WTC11 (cell line): ENCODE measurements around the gene ZNF648. TPM values are rescaled to one million over a fixed set of nuclear protein-coding genes. Genes with fewer than 3 reads are reported as not detected.
"Not testable (repeated sequence)": the region's sequence is repeated elsewhere in the genome, so short reads cannot be mapped to it uniquely, and the experiment has no call there.

Experiments used
- ATAC-seq: fragments of 200-7000 bp; cut with Tn5 transposase; 2 replicates; pipeline ENCODE4 v1.10.0; 2021; ENCODE audit warnings: mild to moderate bottlenecking, moderate library complexity
- CTCF ChIA-PET: fragments of 300-600 bp; sonication (Branson Sonifier 250); formaldehyde crosslinking; loops from one replicate; lab custom pipeline; 2021; ENCODE audit warnings: antibody characterized with exemption; lab: Charles Lee
- POLR2A ChIA-PET: fragments of 350-600 bp; sonication (Branson Sonifier 250); formaldehyde crosslinking; loops from one replicate; lab custom pipeline; 2021; ENCODE audit warnings: antibody characterized with exemption; lab: Charles Lee
- DNase-seq: peaks from one replicate; pipeline ENCODE4 v3.0.0; 2021; ENCODE audit warnings: low spot score
- H3K27ac Mint-ChIP-seq: 2 replicates; pipeline ENCODE4 v1.8.0; 2021; ENCODE audit warnings: mixed read lengths
- H3K27me3 Mint-ChIP-seq: 2 replicates; pipeline ENCODE4 v1.8.0; 2021; ENCODE audit warnings: low read depth, mild to moderate bottlenecking, moderate library complexity, mixed read lengths
- H3K36me3 Mint-ChIP-seq: 2 replicates; pipeline ENCODE4 v1.8.0; 2021; ENCODE audit warnings: mixed read lengths
- H3K4me1 Mint-ChIP-seq: 2 replicates; pipeline ENCODE4 v1.8.0; 2022; ENCODE audit warnings: mixed read lengths
- H3K4me3 Mint-ChIP-seq: 2 replicates; pipeline ENCODE4 v1.8.0; 2021; ENCODE audit warnings: mild to moderate bottlenecking, moderate library complexity, mixed read lengths
- H3K9me3 Mint-ChIP-seq: 2 replicates; pipeline ENCODE4 v1.8.0; 2021; ENCODE audit warnings: mixed read lengths
- ATF2 ChIP-seq: sonication (generic); formaldehyde crosslinking; IDR thresholded peaks from 2 replicates; pipeline ENCODE4 v1.8.1; 2022; ENCODE audit warnings: low read depth, missing genetic modification reagents, borderline replicate concordance
- CREM ChIP-seq: sonication (generic); formaldehyde crosslinking; IDR thresholded peaks from 2 replicates; pipeline ENCODE4 v1.8.1; 2022; ENCODE audit warnings: mild to moderate bottlenecking, missing genetic modification reagents, moderate library complexity
- FOXK1 ChIP-seq: sonication (generic); formaldehyde crosslinking; IDR thresholded peaks from 2 replicates; pipeline ENCODE4 v1.8.0; 2022; ENCODE audit warnings: mild to moderate bottlenecking, moderate library complexity, missing genetic modification reagents
- FOXP1 ChIP-seq: sonication (generic); formaldehyde crosslinking; IDR thresholded peaks from 2 replicates; pipeline ENCODE4 v1.8.0; 2022; ENCODE audit warnings: missing genetic modification reagents, mild to moderate bottlenecking, moderate library complexity, borderline replicate concordance
- GRHL2 ChIP-seq: fragments of 250-450 bp; sonication (Bioruptor Pico); IDR thresholded peaks from 2 replicates; pipeline ENCODE4 v1.8.0; 2022; ENCODE audit warnings: mild to moderate bottlenecking, moderate library complexity; ENCODE audit not compliant: insufficient replicate concordance, severe bottlenecking
- GTF2I ChIP-seq: fragments of 250-450 bp; sonication (Bioruptor Pico); conservative IDR thresholded peaks from 2 replicates; pipeline ENCODE4 v1.4.0; 2021; ENCODE audit warnings: mild to moderate bottlenecking
- IRF1 ChIP-seq: sonication (generic); formaldehyde crosslinking; IDR thresholded peaks from 2 replicates; pipeline ENCODE4 v1.8.0; 2023; ENCODE audit warnings: missing genetic modification reagents
- JUN ChIP-seq: sonication (generic); formaldehyde crosslinking; IDR thresholded peaks from 2 replicates; pipeline ENCODE4 v1.8.0; 2023; ENCODE audit warnings: mild to moderate bottlenecking, missing genetic modification reagents
- SMAD3 ChIP-seq: sonication (generic); formaldehyde crosslinking; IDR thresholded peaks from 2 replicates; pipeline ENCODE4 v1.8.0; 2022; ENCODE audit warnings: missing genetic modification reagents, mild to moderate bottlenecking, borderline replicate concordance
- SP1 ChIP-seq: sonication (generic); formaldehyde crosslinking; conservative IDR thresholded peaks from 2 replicates; pipeline ENCODE4 v1.8.1; 2022; ENCODE audit warnings: missing genetic modification reagents
- TCF7 ChIP-seq: sonication (generic); formaldehyde crosslinking; IDR thresholded peaks from 2 replicates; pipeline ENCODE4 v1.8.0; 2022; ENCODE audit warnings: mild to moderate bottlenecking, low read depth, missing genetic modification reagents, moderate library complexity
- TP53 ChIP-seq: sonication (generic); formaldehyde crosslinking; IDR thresholded peaks from 2 replicates; pipeline ENCODE4 v1.8.1; 2023; ENCODE audit warnings: mild to moderate bottlenecking, missing genetic modification reagents
- USF1 ChIP-seq: sonication (generic); formaldehyde crosslinking; IDR thresholded peaks from 2 replicates; pipeline ENCODE4 v1.8.0; 2022; ENCODE audit warnings: mild to moderate bottlenecking, missing genetic modification reagents
- ZNF396 ChIP-seq: fragments of 250-450 bp; sonication (Bioruptor Pico); IDR thresholded peaks from 2 replicates; pipeline ENCODE4 v1.8.0; 2021; ENCODE audit warnings: mild to moderate bottlenecking, moderate library complexity, borderline replicate concordance
- ZNF532 ChIP-seq: fragments of 250-450 bp; sonication (Bioruptor Pico); IDR thresholded peaks from 2 replicates; pipeline ENCODE4 v1.9.0; 2021; ENCODE audit warnings: mild to moderate bottlenecking, borderline replicate concordance
- ZNF671 ChIP-seq: fragments of 250-450 bp; sonication (Bioruptor Pico); IDR thresholded peaks from 2 replicates; pipeline ENCODE4 v1.8.0; 2021; ENCODE audit warnings: mild to moderate bottlenecking
- total RNA-seq: library from RNA; stranded (reverse); gene quantifications from 3 replicates; pipeline ENCODE4 v1.2.3, GENCODE V29; 2021
- TF ChIP-seq, protein P1 (sequence below): fragments of 250-450 bp; sonication (Bioruptor Pico); IDR thresholded peaks from 2 replicates; pipeline ENCODE4 v1.9.0; 2021; ENCODE audit warnings: mild to moderate bottlenecking
- TF ChIP-seq, protein P2 (sequence below): sonication (generic); formaldehyde crosslinking; IDR thresholded peaks from 2 replicates; pipeline ENCODE4 v1.8.0; 2022; ENCODE audit warnings: mild to moderate bottlenecking, missing genetic modification reagents
- TF ChIP-seq, protein P3 (sequence below): sonication (generic); formaldehyde crosslinking; IDR thresholded peaks from 2 replicates; pipeline ENCODE4 v1.8.1; 2023; ENCODE audit warnings: mild to moderate bottlenecking, missing genetic modification reagents
- TF ChIP-seq, protein P4 (sequence below): sonication (generic); formaldehyde crosslinking; IDR thresholded peaks from 2 replicates; pipeline ENCODE4 v1.8.0; 2022; ENCODE audit warnings: mild to moderate bottlenecking, missing genetic modification reagents

ZNF648 gene
- total RNA-seq, 1 experiment from 2014 or later, result 0.17 TPM

GRCh38 chr1:182048562-182048961 is 12.9 kb downstream of the ZNF648 start:
- no peak overlapping the region for H3K27ac Mint-ChIP-seq
- POLR2A ChIA-PET, result no interaction called here
- no peak for TF ChIP-seq GTF2I
- TF ChIP-seq IRF1 (CRISPR knock-in tag), result no peak
- TF ChIP-seq SMAD3 (CRISPR knock-in tag), result no peak
- no peak for TF ChIP-seq FOXK1
- no peak for TF ChIP-seq USF1 (CRISPR knock-in tag)
- no peak for TF ChIP-seq ZNF671 (CRISPR knock-in tag)
- TF ChIP-seq, protein P1, sequence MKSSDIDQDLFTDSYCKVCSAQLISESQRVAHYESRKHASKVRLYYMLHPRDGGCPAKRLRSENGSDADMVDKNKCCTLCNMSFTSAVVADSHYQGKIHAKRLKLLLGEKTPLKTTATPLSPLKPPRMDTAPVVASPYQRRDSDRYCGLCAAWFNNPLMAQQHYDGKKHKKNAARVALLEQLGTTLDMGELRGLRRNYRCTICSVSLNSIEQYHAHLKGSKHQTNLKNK (CRISPR knock-in tag), result no peak
- TF ChIP-seq, protein P2, sequence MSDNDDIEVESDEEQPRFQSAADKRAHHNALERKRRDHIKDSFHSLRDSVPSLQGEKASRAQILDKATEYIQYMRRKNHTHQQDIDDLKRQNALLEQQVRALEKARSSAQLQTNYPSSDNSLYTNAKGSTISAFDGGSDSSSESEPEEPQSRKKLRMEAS (CRISPR knock-in tag), result no peak
- no peak for TF ChIP-seq FOXP1
- TF ChIP-seq ZNF532, result no peak
- no peak for TF ChIP-seq TP53 (CRISPR knock-in tag)
- TF ChIP-seq, protein P3, sequence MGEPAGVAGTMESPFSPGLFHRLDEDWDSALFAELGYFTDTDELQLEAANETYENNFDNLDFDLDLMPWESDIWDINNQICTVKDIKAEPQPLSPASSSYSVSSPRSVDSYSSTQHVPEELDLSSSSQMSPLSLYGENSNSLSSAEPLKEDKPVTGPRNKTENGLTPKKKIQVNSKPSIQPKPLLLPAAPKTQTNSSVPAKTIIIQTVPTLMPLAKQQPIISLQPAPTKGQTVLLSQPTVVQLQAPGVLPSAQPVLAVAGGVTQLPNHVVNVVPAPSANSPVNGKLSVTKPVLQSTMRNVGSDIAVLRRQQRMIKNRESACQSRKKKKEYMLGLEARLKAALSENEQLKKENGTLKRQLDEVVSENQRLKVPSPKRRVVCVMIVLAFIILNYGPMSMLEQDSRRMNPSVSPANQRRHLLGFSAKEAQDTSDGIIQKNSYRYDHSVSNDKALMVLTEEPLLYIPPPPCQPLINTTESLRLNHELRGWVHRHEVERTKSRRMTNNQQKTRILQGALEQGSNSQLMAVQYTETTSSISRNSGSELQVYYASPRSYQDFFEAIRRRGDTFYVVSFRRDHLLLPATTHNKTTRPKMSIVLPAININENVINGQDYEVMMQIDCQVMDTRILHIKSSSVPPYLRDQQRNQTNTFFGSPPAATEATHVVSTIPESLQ (CRISPR knock-in tag), result no peak
- no peak for TF ChIP-seq SP1 (CRISPR knock-in tag)
- DNase-seq (no peak), ATAC-seq (no peak)
- no peak overlapping the region for H3K4me3 Mint-ChIP-seq
- peaks cover 42% of the 10 kb centered on the region for H3K9me3 Mint-ChIP-seq
- H3K4me1 Mint-ChIP-seq, result no peaks in the 10 kb centered on the region
- H3K36me3 Mint-ChIP-seq, result peaks cover 31% of the 10 kb centered on the region
- no peaks in the 10 kb centered on the region; the same call in 1 of the 2 replicates for H3K27me3 Mint-ChIP-seq
- CTCF ChIA-PET, result no interaction called here

- DNase-seq, result no peak
- POLR2A ChIA-PET, result no interaction called here
- ATAC-seq, result no peak
- TF ChIP-seq, protein P4, sequence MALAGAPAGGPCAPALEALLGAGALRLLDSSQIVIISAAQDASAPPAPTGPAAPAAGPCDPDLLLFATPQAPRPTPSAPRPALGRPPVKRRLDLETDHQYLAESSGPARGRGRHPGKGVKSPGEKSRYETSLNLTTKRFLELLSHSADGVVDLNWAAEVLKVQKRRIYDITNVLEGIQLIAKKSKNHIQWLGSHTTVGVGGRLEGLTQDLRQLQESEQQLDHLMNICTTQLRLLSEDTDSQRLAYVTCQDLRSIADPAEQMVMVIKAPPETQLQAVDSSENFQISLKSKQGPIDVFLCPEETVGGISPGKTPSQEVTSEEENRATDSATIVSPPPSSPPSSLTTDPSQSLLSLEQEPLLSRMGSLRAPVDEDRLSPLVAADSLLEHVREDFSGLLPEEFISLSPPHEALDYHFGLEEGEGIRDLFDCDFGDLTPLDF, result no peak
- TF ChIP-seq SMAD3 (CRISPR knock-in tag) (no peak), GRHL2 (no peak), CREM (CRISPR knock-in tag) (no peak), TCF7 (CRISPR knock-in tag) (no peak), JUN (CRISPR knock-in tag) (no peak), ZNF396 (CRISPR knock-in tag) (no peak), ATF2 (CRISPR knock-in tag) (no peak)
- Mint-ChIP-seq H3K4me3 (no peak overlapping the region), H3K27ac (no peak overlapping the region), H3K27me3 (no peaks in the 10 kb centered on the region; the same call in 1 of the 2 replicates), H3K9me3 (peaks cover 55% of the 10 kb centered on the region), H3K4me1 (no peaks in the 10 kb centered on the region), H3K36me3 (peaks cover 39% of the 10 kb centered on the region)
- CTCF ChIA-PET, result no interaction called here
Measured at GRCh38 chr1:182046763-182047162, 14.7 kb downstream of the ZNF648 start.

- H3K27ac Mint-ChIP-seq, H3K4me1 Mint-ChIP-seq, H3K27me3 Mint-ChIP-seq, POLR2A ChIA-PET, H3K4me3 Mint-ChIP-seq, DNase-seq, ATAC-seq: not testable (repeated sequence)
- CTCF ChIA-PET, result interaction anchor here (1.5 kb wide), 1 partner anchor 9 kb away, joined by 3 read pairs; no protein-coding TSS in a partner anchor
- Mint-ChIP-seq H3K36me3 (peaks cover 47% of the 10 kb centered on the region), H3K9me3 (peaks cover 65% of the 10 kb centered on the region)
Measured at GRCh38 chr1:182045481-182045880, 16.0 kb downstream of the ZNF648 start.
